HAP-1 (cell line): ENCODE data around the gene IMP3.

Experiments used
- DNase-seq, 2 experiments: peaks; one replicate each; pipeline ENCODE4 v3.0.0-alpha.2; 2016 to 2020; ENCODE audit warnings: low spot score in 2 of 2
- H3K27me3 ChIP-seq: fragments of 250-450 bp; sonication (Bioruptor Pico); 2 replicates; pipeline ENCODE4 v1.5.1; 2020; ENCODE audit warnings: low read depth, mild to moderate bottlenecking, moderate library complexity
- H3K36me3 ChIP-seq: fragments of 250-450 bp; sonication (Bioruptor Pico); replicated peaks from 2 replicates; pipeline ENCODE4 v1.5.1; 2020; ENCODE audit warnings: mild to moderate bottlenecking
- H3K4me1 ChIP-seq: fragments of 250-450 bp; sonication (Bioruptor Pico); 2 replicates; pipeline ENCODE4 v1.5.1; 2020; ENCODE audit warnings: mild to moderate bottlenecking
- H3K4me3 ChIP-seq: fragments of 250-450 bp; sonication (Bioruptor Pico); 2 replicates; pipeline ENCODE4 v1.5.1; 2020; ENCODE audit warnings: mild to moderate bottlenecking, moderate library complexity
- H3K9me3 ChIP-seq: fragments of 250-450 bp; sonication (Bioruptor Pico); 2 replicates; pipeline ENCODE4 v1.5.1; 2020; ENCODE audit warnings: mild to moderate bottlenecking, moderate library complexity
- in situ Hi-C: fragments of 300-500 bp; cut with MboI; formaldehyde crosslinking; loops from 3 replicates; pipeline ENCODE4 v1.14.3; 2020; ENCODE audit warnings: low sequenced_read_pairs, inconsistent platforms, mixed read lengths

IMP3 gene

GRCh38 chr15:75677465-75678323 lies 37.7 kb upstream of the IMP3 start:
- no peaks in the 10 kb centered on the region for H3K9me3 ChIP-seq
- no peaks in the 10 kb centered on the region for H3K27me3 ChIP-seq
- H3K4me1 ChIP-seq = peaks cover 4% of the 10 kb centered on the region
- no peak overlapping the region for H3K4me3 ChIP-seq
- no peaks in the 10 kb centered on the region for H3K36me3 ChIP-seq
- in situ Hi-C loops = no loop called here
- no peak for DNase-seq

GRCh38 chr15:75676688-75677464 lies 36.9 kb upstream of the IMP3 start:
- Histone ChIP-seq H3K4me1 (peaks cover 8% of the 10 kb centered on the region), H3K36me3 (no peaks in the 10 kb centered on the region), H3K4me3 (no peak overlapping the region), H3K27me3 (no peaks in the 10 kb centered on the region), H3K9me3 (no peaks in the 10 kb centered on the region)
- in situ Hi-C loops = no loop called here
- DNase-seq = no peak

- Histone ChIP-seq H3K36me3 (no peaks in the 10 kb centered on the region), H3K27me3 (no peaks in the 10 kb centered on the region), H3K4me1 (peaks cover 8% of the 10 kb centered on the region), H3K4me3 (no peak overlapping the region), H3K9me3 (no peaks in the 10 kb centered on the region)
- DNase-seq = no peak
- in situ Hi-C loops = no loop called here
These were observed 35.8 kb upstream of the IMP3 start for GRCh38 chr15:75675579-75676404.

DNA sequence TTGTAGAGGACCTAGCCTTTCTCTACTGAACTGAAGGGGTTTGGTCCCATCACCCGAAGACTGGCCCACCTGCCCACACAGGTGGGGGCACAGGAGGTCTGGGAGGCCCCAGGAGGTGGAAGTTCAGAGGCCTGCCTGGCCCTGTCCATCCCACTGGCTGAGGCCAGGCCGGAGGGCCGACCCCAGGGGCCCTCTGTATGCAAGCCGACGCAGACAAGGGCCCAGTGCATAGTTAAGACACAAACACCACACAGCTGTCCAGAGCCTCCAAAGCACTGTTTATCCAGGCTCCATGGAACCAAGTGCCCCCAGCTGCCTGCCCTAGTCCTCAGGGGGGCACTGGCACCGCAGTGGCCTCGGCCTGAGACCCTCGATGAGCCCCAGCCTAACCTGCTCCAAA lies 34.3 kb upstream of the IMP3 start:
- H3K4me1 ChIP-seq = peaks cover 8% of the 10 kb centered on the region
- no peaks in the 10 kb centered on the region for H3K27me3 ChIP-seq
- in situ Hi-C loops = no loop called here
- no peaks in the 10 kb centered on the region for H3K9me3 ChIP-seq
- no peaks in the 10 kb centered on the region for H3K36me3 ChIP-seq
- no peak overlapping the region for H3K4me3 ChIP-seq
- no peak for DNase-seq

- DNase-seq = no peak
- Histone ChIP-seq H3K4me1 (peaks cover 8% of the 10 kb centered on the region), H3K4me3 (no peak overlapping the region), H3K27me3 (no peaks in the 10 kb centered on the region), H3K36me3 (no peaks in the 10 kb centered on the region), H3K9me3 (no peaks in the 10 kb centered on the region)
- in situ Hi-C loops = no loop called here
These were observed 33.6 kb upstream of the IMP3 start for GRCh38 chr15:75673426-75674235.

DNA sequence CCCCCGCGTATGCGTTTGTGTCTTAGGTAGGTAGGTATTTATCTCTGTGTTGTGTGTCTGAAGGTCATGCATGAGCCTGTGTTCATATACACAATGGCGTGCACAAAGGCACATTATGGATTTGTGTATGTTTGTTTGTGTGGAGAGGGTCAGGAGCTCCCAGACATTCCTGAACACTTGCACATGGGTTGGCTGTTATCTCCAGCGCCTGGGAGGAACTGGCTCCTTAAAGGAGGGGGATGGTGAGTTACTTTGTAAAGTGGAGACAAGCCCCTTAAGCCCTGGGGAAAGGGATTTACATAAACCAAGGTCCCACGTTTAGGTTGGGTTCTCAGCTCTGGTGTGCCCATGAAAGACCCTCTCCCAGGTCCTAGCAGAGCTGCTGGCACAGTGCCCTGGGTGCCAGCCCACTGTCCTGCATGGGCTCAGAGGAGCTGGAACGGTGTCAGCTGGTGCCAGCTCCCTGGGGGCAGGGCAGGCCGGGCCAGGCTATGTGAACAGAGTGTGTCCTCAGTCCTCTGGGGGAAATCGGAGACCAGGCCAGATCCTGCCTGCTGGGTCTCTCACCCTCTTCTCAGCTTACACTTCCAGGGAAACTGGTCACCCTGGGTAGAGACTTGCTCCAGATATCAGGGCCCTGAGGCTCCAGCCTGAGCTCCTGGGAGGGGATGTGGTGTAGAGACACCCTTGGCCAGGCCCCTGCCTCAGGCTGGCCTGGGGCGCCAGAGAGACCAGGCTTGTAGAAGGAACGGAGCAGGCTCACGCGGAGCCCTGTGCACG lies 32.8 kb upstream of the IMP3 start:
- no peaks in the 10 kb centered on the region for H3K36me3 ChIP-seq
- no peaks in the 10 kb centered on the region for H3K27me3 ChIP-seq
- no peaks in the 10 kb centered on the region for H3K9me3 ChIP-seq
- in situ Hi-C loops = no loop called here
- DNase-seq = peak; percentile 58 to 65
- H3K4me1 ChIP-seq = peaks cover 8% of the 10 kb centered on the region
- H3K4me3 ChIP-seq = no peak overlapping the region

GRCh38 chr15:75671730-75672602 lies 31.9 kb upstream of the IMP3 start:
- Histone ChIP-seq H3K9me3 (no peaks in the 10 kb centered on the region), H3K36me3 (no peaks in the 10 kb centered on the region), H3K4me3 (no peak overlapping the region), H3K4me1 (peaks cover 8% of the 10 kb centered on the region), H3K27me3 (no peaks in the 10 kb centered on the region)
- DNase-seq = no peak
- in situ Hi-C loops = no loop called here

DNA sequence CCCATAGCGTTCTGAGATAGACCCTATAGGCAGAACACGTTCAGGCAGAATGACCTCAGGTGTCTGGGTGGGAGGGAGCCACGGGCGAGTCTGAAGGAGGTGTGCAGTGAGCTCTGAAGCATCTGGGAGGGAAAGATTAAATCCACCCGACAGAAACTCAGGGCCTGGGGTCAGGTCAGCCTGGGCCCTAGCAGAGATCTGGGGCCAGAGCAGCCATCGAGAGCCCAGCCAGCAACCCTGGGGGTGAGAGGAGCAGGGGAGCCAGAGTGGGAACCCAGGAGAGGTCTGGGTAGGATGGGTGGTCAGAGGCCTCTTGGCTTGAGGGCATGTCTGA lies 29.8 kb upstream of the IMP3 start:
- Histone ChIP-seq H3K4me1 (peaks cover 8% of the 10 kb centered on the region), H3K9me3 (no peaks in the 10 kb centered on the region)

GRCh38 chr15:75669191-75669878 lies 29.3 kb upstream of the IMP3 start:
- no peaks in the 10 kb centered on the region for H3K36me3 ChIP-seq
- in situ Hi-C loops = no loop called here
- no peaks in the 10 kb centered on the region for H3K27me3 ChIP-seq
- peaks cover 8% of the 10 kb centered on the region for H3K4me1 ChIP-seq
- no peak for DNase-seq
- no peak overlapping the region for H3K4me3 ChIP-seq
- no peaks in the 10 kb centered on the region for H3K9me3 ChIP-seq

More for the DNA sequence above, 29.8 kb upstream of the IMP3 start:
- Histone ChIP-seq H3K4me3 (no peak overlapping the region), H3K36me3 (no peaks in the 10 kb centered on the region), H3K27me3 (no peaks in the 10 kb centered on the region)
- in situ Hi-C loops = no loop called here
- DNase-seq = no peak

- H3K4me1 ChIP-seq = no peaks in the 10 kb centered on the region
These were observed 26.9 kb upstream of the IMP3 start for GRCh38 chr15:75666823-75667501.

DNA sequence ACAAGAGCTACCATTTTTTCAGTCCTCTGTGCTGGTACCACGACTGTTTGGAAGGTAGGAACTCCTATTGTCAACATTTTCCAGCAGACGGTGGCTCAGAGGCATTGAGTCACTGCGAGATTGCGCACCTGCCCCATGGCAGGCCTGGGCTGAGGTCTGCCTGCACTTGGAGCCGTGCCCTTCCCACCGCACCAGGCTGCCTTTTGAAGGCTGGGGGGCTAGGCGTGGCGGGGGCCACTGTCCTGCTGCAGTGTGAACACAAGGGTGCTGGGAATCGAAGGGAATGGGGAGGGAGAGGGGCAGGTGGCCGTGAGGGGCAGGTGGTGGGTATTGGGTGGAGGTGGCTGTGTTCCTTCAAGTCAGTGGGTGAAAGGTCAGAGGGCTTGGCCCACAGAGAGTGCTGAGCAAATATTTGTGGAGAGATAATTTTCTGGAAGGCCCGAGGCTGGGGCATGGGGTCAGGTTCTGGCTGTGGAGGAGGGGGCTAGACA lies 24.0 kb upstream of the IMP3 start:
- no peak overlapping the region for H3K4me3 ChIP-seq
- no peaks in the 10 kb centered on the region for H3K4me1 ChIP-seq
- DNase-seq = no peak
- H3K27me3 ChIP-seq = no peaks in the 10 kb centered on the region
- in situ Hi-C loops = no loop called here
- H3K9me3 ChIP-seq = no peaks in the 10 kb centered on the region
- H3K36me3 ChIP-seq = peaks cover 7% of the 10 kb centered on the region; the same call in 1 of the 2 replicates

More at GRCh38 chr15:75666823-75667501, 26.9 kb upstream of the IMP3 start:
- no peaks in the 10 kb centered on the region for H3K9me3 ChIP-seq
- H3K4me3 ChIP-seq = no peak overlapping the region
- H3K27me3 ChIP-seq = no peaks in the 10 kb centered on the region
- in situ Hi-C loops = no loop called here
- no peaks in the 10 kb centered on the region for H3K36me3 ChIP-seq
- no peak for DNase-seq
